K562 (cell line): Measurements from ENCODE around the gene GIPR. TPM values are rescaled to one million over a fixed set of nuclear protein-coding genes. Genes with fewer than 3 reads are reported as not detected.
A peak's percentile ranks its signal among the peaks of the same experiment; 100 is the strongest.

ENCODE experiments used
- FIP1L1 ChIP-seq: fragments of 200-400 bp; formaldehyde crosslinking; IDR thresholded peaks from 2 replicates; pipeline ENCODE4 v1.6.1; 2018; ENCODE audit warnings: mild to moderate bottlenecking, low read depth, low read length; ENCODE audit not compliant: poor library complexity, severe bottlenecking
- FOXK1 ChIP-seq: sonication (generic); formaldehyde crosslinking; IDR thresholded peaks from 2 replicates; pipeline ENCODE4 v1.8.0; 2022; ENCODE audit warnings: missing genetic modification reagents, mild to moderate bottlenecking, borderline replicate concordance
- PHF20 ChIP-seq: fragments of 450-650 bp; IDR thresholded peaks from 2 replicates; pipeline ENCODE4 v1.6.1; 2018; ENCODE audit not compliant: partially characterized antibody
- POLR2A ChIP-seq: fragments of 450-650 bp; conservative IDR thresholded peaks from 2 replicates; pipeline ENCODE4 v1.6.1; 2016
- POU5F1 ChIP-seq: fragments of 150-350 bp; IDR thresholded peaks from 2 replicates; pipeline ENCODE4 v1.6.1; 2014; ENCODE audit warnings: borderline replicate concordance, low read length, low read depth, mild to moderate bottlenecking; ENCODE audit not compliant: partially characterized antibody
- PTBP1 ChIP-seq: fragments of 200-400 bp; formaldehyde crosslinking; IDR thresholded peaks from 2 replicates; pipeline ENCODE4 v1.6.1; 2017; ENCODE audit warnings: low read depth, low read length
- PYGO2 ChIP-seq: fragments of 450-650 bp; IDR thresholded peaks from 2 replicates; pipeline ENCODE4 v1.6.1; 2016; ENCODE audit warnings: mild to moderate bottlenecking, missing genetic modification characterization, moderate library complexity, missing compliant biosample characterization
- TAF15 ChIP-seq: fragments of 200-400 bp; formaldehyde crosslinking; IDR thresholded peaks from 2 replicates; pipeline ENCODE4 v1.6.1; 2017; ENCODE audit warnings: mild to moderate bottlenecking, low read depth, low read length, moderate library complexity
- TCF3 ChIP-seq: sonication (generic); formaldehyde crosslinking; IDR thresholded peaks from 2 replicates; pipeline ENCODE4 v1.4.0; 2020; ENCODE audit warnings: mild to moderate bottlenecking, missing genetic modification reagents
- TGIF2 ChIP-seq: sonication (generic); formaldehyde crosslinking; IDR thresholded peaks from 2 replicates; pipeline ENCODE4 v1.8.1; 2022; ENCODE audit warnings: mild to moderate bottlenecking, missing genetic modification reagents, moderate library complexity
- ZFPM2 ChIP-seq: fragments of 250-450 bp; sonication (Bioruptor Pico); IDR thresholded peaks from 2 replicates; pipeline ENCODE4 v1.5.1; 2022; ENCODE audit warnings: mild to moderate bottlenecking
- ZNF133 ChIP-seq: fragments of 250-450 bp; sonication (Bioruptor Pico); IDR thresholded peaks from 2 replicates; pipeline ENCODE4 v1.4.0; 2020; ENCODE audit warnings: mild to moderate bottlenecking
- ZNF384 ChIP-seq: IDR thresholded peaks from 2 replicates; pipeline ENCODE4 v1.6.1; 2012; ENCODE audit warnings: low read depth, low read length, improper control_type of control experiment
- ZNF57 ChIP-seq: fragments of 450-650 bp; formaldehyde crosslinking; IDR thresholded peaks from 2 replicates; pipeline ENCODE4 v1.4.0; 2020; ENCODE audit warnings: mild to moderate bottlenecking, moderate library complexity
- polyA plus RNA-seq, 8 experiments: library from polyadenylated mRNA; depleted of rRNA in 4 of 8; stranded (reverse) in 5 of 8; unstranded in 3 of 8; fragments of >200 nt; fragmentation: Nextera tagmentation in 2 of 8; fragmentation: Illumina TruSeq in 1 of 8; extraction: Ambion mirVana in 2 of 8; extraction: Trizol in 1 of 8; gene quantifications; 2 replicates each; pipeline versions ENCODE4 v1.2.1 to v1.2.3, GENCODE V29; 2011 to 2014; ENCODE audit warnings: inconsistent platforms in 1 of 8, missing spikeins in 1 of 8
- total RNA-seq, 7 experiments: library from RNA; depleted of rRNA in 6 of 7; stranded (reverse); fragments of >200 nt in 6 of 7; fragmentation: Illumina TruSeq in 2 of 7; extraction: Trizol in 2 of 7; gene quantifications; 2 replicates each; pipeline versions ENCODE4 v1.2.1 to v1.2.3, GENCODE V29; 2011 to 2021; ENCODE audit warnings: low replicate concordance in 1 of 7
- TF ChIP-seq, protein P1 (sequence below): sonication (generic); formaldehyde crosslinking; IDR thresholded peaks from 2 replicates; pipeline ENCODE4 v1.8.0; 2022; ENCODE audit warnings: mild to moderate bottlenecking, missing genetic modification reagents
- TF ChIP-seq, protein P2 (sequence below): fragments of 250-450 bp; sonication (Bioruptor Pico); IDR thresholded peaks from 2 replicates; pipeline ENCODE4 v1.4.0; 2020; ENCODE audit warnings: borderline replicate concordance
- TF ChIP-seq, protein P3 (sequence below): fragments of 250-450 bp; sonication (Bioruptor Pico); IDR thresholded peaks from 2 replicates; pipeline ENCODE4 v1.9.0; 2021; ENCODE audit warnings: mild to moderate bottlenecking, inconsistent platforms
- TF ChIP-seq, protein P4 (sequence below): IDR thresholded peaks from 3 replicates; pipeline ENCODE4 v1.6.1; 2011; ENCODE audit warnings: borderline replicate concordance, mild to moderate bottlenecking; ENCODE audit not compliant: insufficient read length, insufficient read depth
- TF ChIP-seq, protein P5 (sequence below): fragments of 450-650 bp; formaldehyde crosslinking; IDR thresholded peaks from 2 replicates; pipeline ENCODE4 v1.4.0; 2022; ENCODE audit warnings: missing genetic modification characterization

Gene GIPR
- total and polyA plus RNA-seq, 9 of the 15 experiments (the other 6 are each of a cell fraction or from before 2014, with no cell fraction given) = 2.2 to 26.8 (median 12.7) TPM

DNA sequence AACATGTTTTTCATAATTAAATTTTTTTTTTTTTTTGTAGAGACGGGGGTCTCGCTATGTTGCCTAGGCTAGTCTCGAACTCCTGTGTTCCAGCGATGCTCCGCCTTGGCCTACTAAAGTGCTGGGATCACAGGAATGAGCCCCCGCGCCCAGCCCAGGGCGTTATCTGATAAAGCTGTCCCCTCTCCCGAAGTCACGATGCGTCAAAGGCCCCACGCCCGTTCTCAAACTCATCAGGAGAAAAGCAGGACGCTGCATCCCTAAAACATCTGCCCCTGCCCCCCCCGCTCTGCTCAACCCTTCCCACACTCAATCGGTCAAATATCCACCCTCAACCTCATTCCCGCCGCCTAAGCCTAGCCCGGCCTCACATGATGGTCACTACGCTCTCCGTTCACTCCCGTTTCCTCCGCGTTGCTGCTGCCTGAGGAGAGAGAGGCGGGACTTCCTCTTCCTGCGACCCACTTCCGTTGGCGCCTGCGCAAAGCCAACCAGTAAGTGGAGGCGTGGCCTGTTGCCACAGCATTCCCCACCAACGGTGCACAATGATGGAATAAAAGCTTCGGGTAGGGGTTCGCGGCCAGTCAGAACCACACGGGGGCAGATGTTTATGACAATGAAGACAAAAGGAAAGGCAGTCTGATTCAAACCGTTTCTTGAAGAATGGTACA is 23.6 kb downstream of the GIPR start, which contains the start of gene SNRPD2 (continued):
- no peak for TF ChIP-seq FIP1L1
- TF ChIP-seq, protein P1, sequence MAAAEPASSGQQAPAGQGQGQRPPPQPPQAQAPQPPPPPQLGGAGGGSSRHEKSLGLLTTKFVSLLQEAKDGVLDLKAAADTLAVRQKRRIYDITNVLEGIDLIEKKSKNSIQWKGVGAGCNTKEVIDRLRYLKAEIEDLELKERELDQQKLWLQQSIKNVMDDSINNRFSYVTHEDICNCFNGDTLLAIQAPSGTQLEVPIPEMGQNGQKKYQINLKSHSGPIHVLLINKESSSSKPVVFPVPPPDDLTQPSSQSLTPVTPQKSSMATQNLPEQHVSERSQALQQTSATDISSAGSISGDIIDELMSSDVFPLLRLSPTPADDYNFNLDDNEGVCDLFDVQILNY (CRISPR knock-in tag) = no peak
- TF ChIP-seq POLR2A = peak; percentile 99
- TF ChIP-seq, protein P2, sequence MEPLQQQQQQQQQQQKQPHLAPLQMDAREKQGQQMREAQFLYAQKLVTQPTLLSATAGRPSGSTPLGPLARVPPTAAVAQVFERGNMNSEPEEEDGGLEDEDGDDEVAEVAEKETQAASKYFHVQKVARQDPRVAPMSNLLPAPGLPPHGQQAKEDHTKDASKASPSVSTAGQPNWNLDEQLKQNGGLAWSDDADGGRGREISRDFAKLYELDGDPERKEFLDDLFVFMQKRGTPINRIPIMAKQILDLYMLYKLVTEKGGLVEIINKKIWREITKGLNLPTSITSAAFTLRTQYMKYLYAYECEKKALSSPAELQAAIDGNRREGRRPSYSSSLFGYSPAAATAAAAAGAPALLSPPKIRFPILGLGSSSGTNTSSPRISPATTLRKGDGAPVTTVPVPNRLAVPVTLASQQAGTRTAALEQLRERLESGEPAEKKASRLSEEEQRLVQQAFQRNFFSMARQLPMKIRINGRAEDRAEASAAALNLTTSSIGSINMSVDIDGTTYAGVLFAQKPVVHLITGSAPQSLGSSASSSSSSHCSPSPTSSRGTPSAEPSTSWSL = no peak
- TF ChIP-seq, protein P3, sequence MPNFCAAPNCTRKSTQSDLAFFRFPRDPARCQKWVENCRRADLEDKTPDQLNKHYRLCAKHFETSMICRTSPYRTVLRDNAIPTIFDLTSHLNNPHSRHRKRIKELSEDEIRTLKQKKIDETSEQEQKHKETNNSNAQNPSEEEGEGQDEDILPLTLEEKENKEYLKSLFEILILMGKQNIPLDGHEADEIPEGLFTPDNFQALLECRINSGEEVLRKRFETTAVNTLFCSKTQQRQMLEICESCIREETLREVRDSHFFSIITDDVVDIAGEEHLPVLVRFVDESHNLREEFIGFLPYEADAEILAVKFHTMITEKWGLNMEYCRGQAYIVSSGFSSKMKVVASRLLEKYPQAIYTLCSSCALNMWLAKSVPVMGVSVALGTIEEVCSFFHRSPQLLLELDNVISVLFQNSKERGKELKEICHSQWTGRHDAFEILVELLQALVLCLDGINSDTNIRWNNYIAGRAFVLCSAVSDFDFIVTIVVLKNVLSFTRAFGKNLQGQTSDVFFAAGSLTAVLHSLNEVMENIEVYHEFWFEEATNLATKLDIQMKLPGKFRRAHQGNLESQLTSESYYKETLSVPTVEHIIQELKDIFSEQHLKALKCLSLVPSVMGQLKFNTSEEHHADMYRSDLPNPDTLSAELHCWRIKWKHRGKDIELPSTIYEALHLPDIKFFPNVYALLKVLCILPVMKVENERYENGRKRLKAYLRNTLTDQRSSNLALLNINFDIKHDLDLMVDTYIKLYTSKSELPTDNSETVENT (CRISPR knock-in tag) = no peak
- TF ChIP-seq PTBP1 = no peak
- no peak for TF ChIP-seq TAF15
- peak; percentile 91 for TF ChIP-seq PHF20
- TF ChIP-seq TCF3 (CRISPR knock-in tag) = peak; percentile 7; the same call in 1 of the 2 replicates
- no peak for TF ChIP-seq ZNF133 (CRISPR knock-in tag)
- TF ChIP-seq PYGO2 (tag) = no peak
- TF ChIP-seq FOXK1 (CRISPR knock-in tag) = peak; percentile 77; the same call in 1 of the 2 replicates
- TF ChIP-seq, protein P4, sequence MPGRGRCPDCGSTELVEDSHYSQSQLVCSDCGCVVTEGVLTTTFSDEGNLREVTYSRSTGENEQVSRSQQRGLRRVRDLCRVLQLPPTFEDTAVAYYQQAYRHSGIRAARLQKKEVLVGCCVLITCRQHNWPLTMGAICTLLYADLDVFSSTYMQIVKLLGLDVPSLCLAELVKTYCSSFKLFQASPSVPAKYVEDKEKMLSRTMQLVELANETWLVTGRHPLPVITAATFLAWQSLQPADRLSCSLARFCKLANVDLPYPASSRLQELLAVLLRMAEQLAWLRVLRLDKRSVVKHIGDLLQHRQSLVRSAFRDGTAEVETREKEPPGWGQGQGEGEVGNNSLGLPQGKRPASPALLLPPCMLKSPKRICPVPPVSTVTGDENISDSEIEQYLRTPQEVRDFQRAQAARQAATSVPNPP = no peak
- TF ChIP-seq, protein P5, sequence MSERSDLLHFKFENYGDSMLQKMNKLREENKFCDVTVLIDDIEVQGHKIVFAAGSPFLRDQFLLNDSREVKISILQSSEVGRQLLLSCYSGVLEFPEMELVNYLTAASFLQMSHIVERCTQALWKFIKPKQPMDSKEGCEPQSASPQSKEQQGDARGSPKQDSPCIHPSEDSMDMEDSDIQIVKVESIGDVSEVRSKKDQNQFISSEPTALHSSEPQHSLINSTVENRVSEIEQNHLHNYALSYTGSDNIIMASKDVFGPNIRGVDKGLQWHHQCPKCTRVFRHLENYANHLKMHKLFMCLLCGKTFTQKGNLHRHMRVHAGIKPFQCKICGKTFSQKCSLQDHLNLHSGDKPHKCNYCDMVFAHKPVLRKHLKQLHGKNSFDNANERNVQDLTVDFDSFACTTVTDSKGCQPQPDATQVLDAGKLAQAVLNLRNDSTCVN (CRISPR knock-in tag) = 0 out of 2 replicates have a peak, but pooled peaks have one; percentile 59
- no peak for TF ChIP-seq ZFPM2 (CRISPR knock-in tag)
- TF ChIP-seq ZNF384 = no peak
- no peak for TF ChIP-seq ZNF57 (CRISPR knock-in tag)
- TF ChIP-seq TGIF2 (CRISPR knock-in tag) = no peak
- no peak for TF ChIP-seq POU5F1
